Astrocyte (in vitro differentiated cells and primary cell): ENCODE data around the gene ACTR1A. TPM values are rescaled to one million over a fixed set of nuclear protein-coding genes. Genes with fewer than 3 reads are reported as not detected.

Experiments used
- DNase-seq: peaks from one replicate; pipeline ENCODE4 v3.0.0-alpha.2; 2010; ENCODE audit warnings: low read depth
- FAIRE-seq: peaks from 2 replicates; lab custom pipeline; 2011; peaks lifted over from hg19 to GRCh38; lab: Jason Lieb, UNC
- H2AFZ ChIP-seq: 2 replicates; pipeline ENCODE4 v1.6.0; 2012; ENCODE audit warnings: low read depth, low read length, inconsistent platforms
- H3K27ac ChIP-seq: 2 replicates; pipeline ENCODE4 v1.5.1; 2011; ENCODE audit warnings: low read depth, low read length, inconsistent platforms
- H3K27me3 ChIP-seq: 2 replicates; pipeline ENCODE4 v1.6.0; 2011; ENCODE audit warnings: low read length, inconsistent platforms; ENCODE audit not compliant: insufficient read depth
- H3K36me3 ChIP-seq: 2 replicates; pipeline ENCODE4 v1.5.1; 2011; ENCODE audit warnings: low read length, inconsistent platforms; ENCODE audit not compliant: insufficient read depth
- H3K4me1 ChIP-seq: 2 replicates; pipeline ENCODE4 v1.5.1; 2011; ENCODE audit warnings: low read length, inconsistent platforms; ENCODE audit not compliant: insufficient read depth
- H3K4me2 ChIP-seq: 2 replicates; pipeline ENCODE4 v1.6.0; 2012; ENCODE audit warnings: low read length, inconsistent platforms
- H3K4me3 ChIP-seq: 2 replicates; pipeline ENCODE4 v1.5.1; 2011; ENCODE audit warnings: low read depth, mild to moderate bottlenecking, low read length, inconsistent platforms; ENCODE audit not compliant: insufficient read depth
- H3K79me2 ChIP-seq: 2 replicates; pipeline ENCODE4 v1.6.0; 2012; ENCODE audit warnings: mild to moderate bottlenecking, low read length, inconsistent platforms; ENCODE audit not compliant: insufficient read depth
- H3K9ac ChIP-seq: 2 replicates; pipeline ENCODE4 v1.6.0; 2012; ENCODE audit warnings: mild to moderate bottlenecking, low read length, inconsistent platforms
- H3K9me3 ChIP-seq: 2 replicates; pipeline ENCODE4 v1.5.1; 2012; ENCODE audit warnings: low read depth, mild to moderate bottlenecking, low read length, inconsistent platforms; ENCODE audit not compliant: insufficient read depth
- H4K20me1 ChIP-seq: 2 replicates; pipeline ENCODE4 v1.6.0; 2012; ENCODE audit warnings: low read length, inconsistent platforms; ENCODE audit not compliant: insufficient read depth
- H3K27ac Mint-ChIP-seq: one replicate; pipeline ENCODE4 v1.8.0; 2021; ENCODE audit warnings: mild to moderate bottlenecking, mixed read lengths; ENCODE audit not compliant: unreplicated experiment
- H3K27me3 Mint-ChIP-seq: one replicate; pipeline ENCODE4 v1.8.0; 2021; ENCODE audit warnings: low read depth, mixed read lengths; ENCODE audit not compliant: unreplicated experiment
- H3K36me3 Mint-ChIP-seq: one replicate; pipeline ENCODE4 v1.8.0; 2021; ENCODE audit warnings: low read depth, mixed read lengths; ENCODE audit not compliant: unreplicated experiment
- H3K4me1 Mint-ChIP-seq: one replicate; pipeline ENCODE4 v1.8.0; 2021; ENCODE audit warnings: low read depth, mixed read lengths; ENCODE audit not compliant: unreplicated experiment
- H3K4me3 Mint-ChIP-seq: one replicate; pipeline ENCODE4 v1.8.0; 2021; ENCODE audit warnings: mild to moderate bottlenecking, moderate library complexity, mixed read lengths; ENCODE audit not compliant: unreplicated experiment
- H3K9me3 Mint-ChIP-seq: one replicate; pipeline ENCODE4 v1.8.0; 2021; ENCODE audit warnings: mild to moderate bottlenecking, mixed read lengths; ENCODE audit not compliant: unreplicated experiment
- EZH2 ChIP-seq: IDR thresholded peaks from 2 replicates; pipeline ENCODE4 v1.6.1; 2012; ENCODE audit warnings: mild to moderate bottlenecking, low read length, inconsistent platforms; ENCODE audit not compliant: insufficient read depth
- total RNA-seq: library from RNA; stranded (reverse); gene quantifications from 2 replicates; pipeline ENCODE4 v1.2.1, GENCODE V29; 2021
- TF ChIP-seq, protein P1 (sequence below): IDR thresholded peaks from 2 replicates; pipeline ENCODE4 v1.5.1; 2011; ENCODE audit warnings: low read depth, mild to moderate bottlenecking, inconsistent platforms, low read length, moderate library complexity; ENCODE audit not compliant: insufficient read depth

The ACTR1A gene
- total RNA-seq, 1 donor from 2014 or later: 155 TPM

DNA sequence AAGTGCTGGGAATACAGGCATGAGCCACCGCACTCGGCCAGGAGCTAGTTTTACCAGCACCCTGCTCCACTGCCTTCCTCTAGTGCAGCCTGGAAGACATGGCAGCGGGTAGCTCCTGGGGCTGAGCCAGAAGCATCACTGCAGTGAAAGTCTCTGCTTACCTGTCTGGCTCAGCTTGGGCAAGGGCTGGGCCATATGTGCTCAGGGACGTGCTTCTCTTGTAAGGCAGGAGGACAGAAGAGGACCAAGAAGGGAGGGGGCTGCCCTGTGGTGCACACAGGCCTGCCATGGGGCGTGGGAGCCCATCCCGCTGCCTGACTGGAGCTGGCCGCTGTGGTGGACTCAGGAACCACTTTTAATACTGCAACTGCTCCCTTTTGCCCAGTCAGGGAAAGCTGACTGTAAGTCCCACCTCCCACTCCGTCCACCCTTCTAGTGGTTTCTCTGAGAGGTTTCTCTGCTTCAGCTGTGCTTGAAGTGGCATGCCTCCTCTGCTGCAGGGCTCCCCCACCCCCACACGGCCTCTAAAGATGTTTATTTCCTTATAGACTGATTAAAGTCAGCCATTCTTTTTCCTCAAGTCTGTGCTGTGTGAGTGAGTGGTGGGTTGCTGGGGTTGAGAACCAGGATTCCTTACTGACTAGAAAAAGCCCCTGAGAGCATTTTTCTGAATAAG, 25.9 kb downstream of the ACTR1A start:
- H3K27ac Mint-ChIP-seq: no peak overlapping the region
- FAIRE-seq (no peak), DNase-seq (no peak)
- no peaks in the 10 kb centered on the region for H3K9me3 ChIP-seq
- no peak overlapping the region for H3K4me2 ChIP-seq
- H3K36me3 ChIP-seq: peaks cover 13% of the 10 kb centered on the region
- no peak overlapping the region for H3K4me3 Mint-ChIP-seq
- H3K9me3 Mint-ChIP-seq: no peaks in the 10 kb centered on the region
- H3K4me3 ChIP-seq: no peak overlapping the region
- H3K27ac ChIP-seq: no peak overlapping the region
- H3K4me1 ChIP-seq: no peaks in the 10 kb centered on the region
- H3K4me1 Mint-ChIP-seq: peaks cover 7% of the 10 kb centered on the region
- H3K9ac ChIP-seq: no peak overlapping the region
- H3K36me3 Mint-ChIP-seq: peaks cover 9% of the 10 kb centered on the region
- H4K20me1 ChIP-seq: peaks cover 24% of the 10 kb centered on the region
- H3K79me2 ChIP-seq: no peaks in the 10 kb centered on the region
- TF ChIP-seq, protein P1, sequence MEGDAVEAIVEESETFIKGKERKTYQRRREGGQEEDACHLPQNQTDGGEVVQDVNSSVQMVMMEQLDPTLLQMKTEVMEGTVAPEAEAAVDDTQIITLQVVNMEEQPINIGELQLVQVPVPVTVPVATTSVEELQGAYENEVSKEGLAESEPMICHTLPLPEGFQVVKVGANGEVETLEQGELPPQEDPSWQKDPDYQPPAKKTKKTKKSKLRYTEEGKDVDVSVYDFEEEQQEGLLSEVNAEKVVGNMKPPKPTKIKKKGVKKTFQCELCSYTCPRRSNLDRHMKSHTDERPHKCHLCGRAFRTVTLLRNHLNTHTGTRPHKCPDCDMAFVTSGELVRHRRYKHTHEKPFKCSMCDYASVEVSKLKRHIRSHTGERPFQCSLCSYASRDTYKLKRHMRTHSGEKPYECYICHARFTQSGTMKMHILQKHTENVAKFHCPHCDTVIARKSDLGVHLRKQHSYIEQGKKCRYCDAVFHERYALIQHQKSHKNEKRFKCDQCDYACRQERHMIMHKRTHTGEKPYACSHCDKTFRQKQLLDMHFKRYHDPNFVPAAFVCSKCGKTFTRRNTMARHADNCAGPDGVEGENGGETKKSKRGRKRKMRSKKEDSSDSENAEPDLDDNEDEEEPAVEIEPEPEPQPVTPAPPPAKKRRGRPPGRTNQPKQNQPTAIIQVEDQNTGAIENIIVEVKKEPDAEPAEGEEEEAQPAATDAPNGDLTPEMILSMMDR: no peak
- no peak for TF ChIP-seq EZH2
- H2AFZ ChIP-seq: no peak overlapping the region
- H3K27me3 Mint-ChIP-seq: no peaks in the 10 kb centered on the region
- no peaks in the 10 kb centered on the region for H3K27me3 ChIP-seq

DNA sequence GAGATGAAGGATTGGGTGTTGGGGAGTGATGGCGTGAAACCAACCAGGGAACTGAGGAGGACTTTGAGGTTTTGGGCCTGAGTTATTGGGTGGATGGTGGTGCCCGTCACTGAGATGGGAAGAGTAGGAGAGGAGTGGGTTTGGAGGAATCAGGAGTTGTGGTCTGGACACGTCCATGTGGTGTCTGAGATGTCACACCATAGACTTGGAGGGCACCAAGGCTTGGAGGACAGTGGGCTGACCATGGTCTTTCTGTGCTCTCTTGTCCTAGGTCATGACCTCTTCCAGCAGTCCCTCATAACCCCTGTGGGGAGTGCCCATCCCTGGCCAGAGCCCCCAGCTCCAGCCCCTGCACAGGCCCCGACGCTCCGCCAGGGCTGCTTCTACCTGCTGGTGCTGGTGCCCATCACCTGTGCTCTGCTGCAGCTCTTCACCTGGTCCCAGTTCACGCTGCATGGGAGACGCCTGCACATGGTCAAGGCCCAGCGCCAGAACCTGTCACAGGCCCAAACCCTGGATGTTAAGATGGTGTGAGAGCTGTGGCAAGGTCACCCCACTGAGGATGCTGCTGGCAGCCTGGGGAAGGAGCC, 27.0 kb downstream of the ACTR1A start:
- Mint-ChIP-seq H3K4me1 (peaks cover 7% of the 10 kb centered on the region), H3K36me3 (peaks cover 4% of the 10 kb centered on the region), H3K27me3 (peaks cover 3% of the 10 kb centered on the region), H3K9me3 (no peaks in the 10 kb centered on the region), H3K4me3 (no peak overlapping the region), H3K27ac (peak overlapping the region; percentile 30)
- Histone ChIP-seq H3K4me2 (no peak overlapping the region), H3K9me3 (no peaks in the 10 kb centered on the region), H2AFZ (no peak overlapping the region), H3K4me1 (no peaks in the 10 kb centered on the region), H3K79me2 (no peaks in the 10 kb centered on the region), H3K9ac (no peak overlapping the region), H3K27me3 (no peaks in the 10 kb centered on the region), H3K27ac (no peak overlapping the region), H3K36me3 (peaks cover 7% of the 10 kb centered on the region), H4K20me1 (peaks cover 17% of the 10 kb centered on the region), H3K4me3 (no peak overlapping the region)
- DNase-seq (no peak), FAIRE-seq (no peak)
- TF ChIP-seq, protein P1: no peak
- TF ChIP-seq EZH2: no peak
